OCI-LY1 (cell line): Measurements from ENCODE around the gene LMX1B.

Source experiments
- H2AFZ ChIP-seq: fragments of 200-600 bp; sonication (generic), shearing (Covaris generic); 2 replicates; pipeline ENCODE4 v1.6.0; 2014; ENCODE audit warnings: antibody characterized with exemption, mild to moderate bottlenecking, low read length
- H3F3A ChIP-seq: fragments of 200-600 bp; sonication (generic), shearing (Covaris generic); 2 replicates; pipeline ENCODE4 v1.6.0; 2014; ENCODE audit warnings: mild to moderate bottlenecking, antibody characterized with exemption, low read length, moderate library complexity; ENCODE audit not compliant: insufficient read depth
- H3K27ac ChIP-seq: fragments of 200-600 bp; sonication (generic); 2 replicates; pipeline ENCODE4 v1.5.1; 2014; ENCODE audit warnings: low read length, mixed run types, mild to moderate bottlenecking, low read depth; ENCODE audit not compliant: poor library complexity, severe bottlenecking
- H3K27me3 ChIP-seq: fragments of 200-600 bp; sonication (generic); 2 replicates; pipeline ENCODE4 v1.6.0; 2014; ENCODE audit warnings: antibody characterized with exemption, mild to moderate bottlenecking, low read length, moderate library complexity; ENCODE audit not compliant: insufficient read depth
- H3K36me3 ChIP-seq: fragments of 200-600 bp; sonication (generic); 2 replicates; pipeline ENCODE4 v1.6.1; 2014; ENCODE audit warnings: mild to moderate bottlenecking, antibody characterized with exemption, low read length, moderate library complexity, mixed read lengths; ENCODE audit not compliant: insufficient read depth
- H3K4me1 ChIP-seq: fragments of 200-600 bp; sonication (generic); 2 replicates; pipeline ENCODE4 v1.5.1; 2014; ENCODE audit warnings: mild to moderate bottlenecking, low read length, moderate library complexity; ENCODE audit not compliant: insufficient read depth, severe bottlenecking
- H3K4me2 ChIP-seq: fragments of 200-600 bp; sonication (generic), shearing (Covaris generic); 2 replicates; pipeline ENCODE4 v1.6.1; 2014; ENCODE audit warnings: low read length
- H3K4me3 ChIP-seq: fragments of 200-600 bp; sonication (generic); 2 replicates; pipeline ENCODE4 v1.5.1; 2014; ENCODE audit warnings: low read length, low read depth, mild to moderate bottlenecking, mixed read lengths; ENCODE audit not compliant: poor library complexity, severe bottlenecking
- H3K79me2 ChIP-seq: fragments of 200-600 bp; shearing (Covaris generic); 2 replicates; pipeline ENCODE4 v1.6.1; 2016; ENCODE audit warnings: mixed run types, low read length, mixed read lengths; ENCODE audit not compliant: insufficient read depth
- H3K9ac ChIP-seq: fragments of 200-600 bp; sonication (generic), shearing (Covaris generic); 2 replicates; pipeline ENCODE4 v1.6.1; 2014; ENCODE audit warnings: mild to moderate bottlenecking, low read length, mixed read lengths
- H3K9me2 ChIP-seq: fragments of 200-600 bp; sonication (generic), shearing (Covaris generic); 2 replicates; pipeline ENCODE4 v1.6.1; 2014; ENCODE audit warnings: low read depth, mild to moderate bottlenecking, low read length, mixed read lengths
- H3K9me3 ChIP-seq: fragments of 200-600 bp; shearing (Covaris generic); 2 replicates; pipeline ENCODE4 v1.6.1; 2014; ENCODE audit warnings: low read length, mixed read lengths
- H4K20me1 ChIP-seq: fragments of 200-600 bp; sonication (generic), shearing (Covaris generic); 2 replicates; pipeline ENCODE4 v1.6.0; 2016; ENCODE audit warnings: mild to moderate bottlenecking, low read length; ENCODE audit not compliant: insufficient read depth
- EZH2 ChIP-seq: fragments of 200-600 bp; sonication (generic), shearing (Covaris generic); IDR thresholded peaks from 2 replicates; pipeline ENCODE4 v1.8.0; 2017; ENCODE audit warnings: borderline replicate concordance, mixed run types, mild to moderate bottlenecking, antibody characterized with exemption, low read length, moderate library complexity, mixed read lengths
- TF ChIP-seq, protein P1 (sequence below): fragments of 200-600 bp; sonication (generic), shearing (Covaris generic); IDR thresholded peaks from 2 replicates; pipeline ENCODE4 v1.5.1; 2017; ENCODE audit warnings: mild to moderate bottlenecking, antibody characterized with exemption, low read length, moderate library complexity, mixed read lengths

The LMX1B gene

DNA sequence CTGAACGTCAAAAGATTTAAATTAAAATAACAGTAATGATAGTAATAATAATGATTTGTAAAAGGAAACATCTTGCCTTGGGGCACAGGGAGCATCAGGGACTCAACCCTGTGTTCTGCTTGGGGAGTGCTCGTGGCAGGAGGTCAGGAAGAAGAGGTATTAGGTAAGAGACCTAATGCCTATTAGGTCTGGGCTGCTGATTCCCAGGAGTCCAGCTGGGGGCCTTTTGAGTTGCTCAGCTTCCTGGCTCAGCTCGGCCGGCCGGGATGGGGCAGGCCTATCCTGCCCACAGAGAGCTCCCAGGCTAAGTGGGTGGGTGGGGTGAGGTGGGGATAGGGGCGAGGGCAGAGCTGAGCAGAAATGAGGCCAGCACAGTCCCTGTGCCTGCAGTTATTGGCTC is 17.5 kb downstream of the LMX1B start:
- Histone ChIP-seq H3K79me2 (no peaks in the 10 kb centered on the region), H3K36me3 (no peaks in the 10 kb centered on the region), H4K20me1 (no peaks in the 10 kb centered on the region), H2AFZ (no peak overlapping the region), H3K4me1 (no peaks in the 10 kb centered on the region), H3K9ac (no peak overlapping the region), H3K9me3 (no peaks in the 10 kb centered on the region), H3F3A (no peaks in the 10 kb centered on the region), H3K4me2 (no peak overlapping the region), H3K27me3 (no peaks in the 10 kb centered on the region), H3K27ac (no peak overlapping the region), H3K9me2 (no peaks in the 10 kb centered on the region), H3K4me3 (no peak overlapping the region)
- TF ChIP-seq EZH2 = no peak
- TF ChIP-seq, protein P1, sequence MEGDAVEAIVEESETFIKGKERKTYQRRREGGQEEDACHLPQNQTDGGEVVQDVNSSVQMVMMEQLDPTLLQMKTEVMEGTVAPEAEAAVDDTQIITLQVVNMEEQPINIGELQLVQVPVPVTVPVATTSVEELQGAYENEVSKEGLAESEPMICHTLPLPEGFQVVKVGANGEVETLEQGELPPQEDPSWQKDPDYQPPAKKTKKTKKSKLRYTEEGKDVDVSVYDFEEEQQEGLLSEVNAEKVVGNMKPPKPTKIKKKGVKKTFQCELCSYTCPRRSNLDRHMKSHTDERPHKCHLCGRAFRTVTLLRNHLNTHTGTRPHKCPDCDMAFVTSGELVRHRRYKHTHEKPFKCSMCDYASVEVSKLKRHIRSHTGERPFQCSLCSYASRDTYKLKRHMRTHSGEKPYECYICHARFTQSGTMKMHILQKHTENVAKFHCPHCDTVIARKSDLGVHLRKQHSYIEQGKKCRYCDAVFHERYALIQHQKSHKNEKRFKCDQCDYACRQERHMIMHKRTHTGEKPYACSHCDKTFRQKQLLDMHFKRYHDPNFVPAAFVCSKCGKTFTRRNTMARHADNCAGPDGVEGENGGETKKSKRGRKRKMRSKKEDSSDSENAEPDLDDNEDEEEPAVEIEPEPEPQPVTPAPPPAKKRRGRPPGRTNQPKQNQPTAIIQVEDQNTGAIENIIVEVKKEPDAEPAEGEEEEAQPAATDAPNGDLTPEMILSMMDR = no peak

DNA sequence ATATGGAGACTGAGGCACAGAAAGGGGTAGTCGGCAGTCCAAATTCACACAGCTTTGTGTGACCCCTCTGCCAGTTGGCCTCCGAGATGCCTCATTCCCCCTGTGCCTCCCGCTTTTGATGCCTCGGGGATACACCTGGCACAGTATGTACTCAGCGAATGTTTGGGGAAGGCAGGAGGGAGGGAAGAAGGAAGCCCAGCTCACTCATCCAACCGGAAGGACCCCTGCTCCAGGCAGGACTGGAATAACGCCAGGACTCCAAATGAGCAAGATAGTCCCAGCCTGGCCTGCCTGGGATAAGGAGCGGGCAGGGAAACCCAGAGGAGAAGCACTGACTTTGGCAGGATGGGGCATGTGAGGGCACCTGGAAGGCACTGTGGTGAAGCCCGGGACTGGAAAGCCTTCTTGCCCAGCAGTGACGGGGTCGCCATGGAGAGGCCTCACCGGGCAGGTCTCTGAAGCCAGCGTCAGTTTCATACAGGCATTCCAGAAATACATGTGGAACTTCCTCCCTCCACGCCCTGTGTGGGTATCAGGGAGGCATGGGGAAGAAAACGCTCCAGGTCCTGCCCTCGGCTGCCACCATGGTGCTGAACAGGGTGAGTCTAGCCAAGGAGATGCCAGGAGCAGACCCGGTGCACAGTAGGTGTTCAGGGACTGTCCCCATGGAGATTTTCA is 20.3 kb downstream of the LMX1B start:
- Histone ChIP-seq H3K79me2 (no peaks in the 10 kb centered on the region), H3K4me2 (no peak overlapping the region), H3F3A (no peaks in the 10 kb centered on the region), H3K4me3 (no peak overlapping the region), H3K36me3 (no peaks in the 10 kb centered on the region), H3K4me1 (no peaks in the 10 kb centered on the region), H3K27ac (no peak overlapping the region), H3K9me3 (no peaks in the 10 kb centered on the region), H3K27me3 (no peaks in the 10 kb centered on the region), H3K9ac (no peak overlapping the region), H3K9me2 (no peaks in the 10 kb centered on the region), H2AFZ (no peak overlapping the region), H4K20me1 (no peaks in the 10 kb centered on the region)
- TF ChIP-seq, protein P1 = no peak
- no peak for TF ChIP-seq EZH2

DNA sequence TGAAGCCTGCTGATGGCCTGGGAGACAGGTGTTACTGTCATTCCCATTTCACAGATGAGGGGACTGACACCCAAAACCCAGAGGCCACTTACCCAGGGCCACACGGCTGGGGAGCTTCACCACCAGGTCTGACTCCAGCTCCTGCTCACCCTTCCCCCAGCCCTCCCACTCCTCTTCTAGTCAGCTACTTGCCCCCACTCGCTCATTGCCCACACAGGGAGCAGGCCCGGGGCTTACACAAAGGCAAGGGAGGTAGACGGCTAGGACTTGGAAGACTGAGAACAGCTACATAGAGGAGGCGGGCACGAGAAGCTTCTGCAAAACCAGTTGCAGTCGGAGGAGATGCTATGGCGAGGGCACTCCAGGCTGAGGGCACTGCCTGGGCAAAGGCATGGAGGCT is 21.3 kb downstream of the LMX1B start:
- Histone ChIP-seq H3K27me3 (no peaks in the 10 kb centered on the region), H3F3A (no peaks in the 10 kb centered on the region)

More for the DNA sequence above, 21.3 kb downstream of the LMX1B start:
- Histone ChIP-seq H3K4me1 (no peaks in the 10 kb centered on the region), H3K79me2 (no peaks in the 10 kb centered on the region), H3K36me3 (no peaks in the 10 kb centered on the region), H3K4me2 (no peak overlapping the region), H3K9me3 (no peaks in the 10 kb centered on the region), H4K20me1 (no peaks in the 10 kb centered on the region), H3K9me2 (no peaks in the 10 kb centered on the region), H3K4me3 (no peak overlapping the region), H3K27ac (no peak overlapping the region), H2AFZ (no peak overlapping the region), H3K9ac (no peak overlapping the region)
- TF ChIP-seq, protein P1 = no peak
- no peak for TF ChIP-seq EZH2
